GM04504 (cell line): ENCODE measurements around the gene CXCL9.
"Not testable (repeated sequence)": the region's sequence is repeated elsewhere in the genome, so short reads cannot be mapped to it uniquely, and the experiment has no call there.

Source experiments
- DNase-seq: peaks from one replicate; pipeline ENCODE4 v3.0.0-alpha.2; 2012; ENCODE audit warnings: low read depth

Gene CXCL9

GRCh38 chr4:75954811-75955210, 52.5 kb downstream of the CXCL9 start:
- DNase-seq, result not testable (repeated sequence)

- no peak for DNase-seq
Measured at GRCh38 chr4:75953509-75953908, 53.8 kb downstream of the CXCL9 start.
